HuH-7.5 (cell line): ENCODE measurements around the gene STARD10.
"Not testable (repeated sequence)": the region's sequence is repeated elsewhere in the genome, so short reads cannot be mapped to it uniquely, and the experiment has no call there.

Source experiments
- DNase-seq: peaks from one replicate; pipeline ENCODE4 v3.0.0; 2011; ENCODE audit warnings: low spot score

Gene STARD10

DNA sequence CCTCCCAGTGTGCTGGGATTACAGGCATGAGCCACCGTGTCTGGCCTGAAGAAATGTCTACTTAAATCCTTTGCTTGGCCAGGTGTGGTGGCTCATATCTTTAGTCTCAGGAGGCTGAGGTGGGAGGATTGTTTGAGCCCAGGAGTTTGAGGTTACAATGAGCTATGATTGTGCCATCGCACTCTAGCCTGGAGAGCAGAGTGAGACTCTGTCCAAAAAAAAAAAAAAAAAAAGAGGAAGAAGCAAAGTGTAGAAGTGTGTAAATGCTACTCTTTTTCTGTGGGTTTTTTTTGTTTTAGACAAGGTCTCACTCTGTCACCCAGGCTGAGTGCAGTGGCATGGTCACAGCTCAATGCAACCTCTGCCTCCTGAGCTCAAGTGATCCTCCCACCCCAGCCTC is 13.9 kb upstream of the STARD10 start:
- DNase-seq, result no peak

DNA sequence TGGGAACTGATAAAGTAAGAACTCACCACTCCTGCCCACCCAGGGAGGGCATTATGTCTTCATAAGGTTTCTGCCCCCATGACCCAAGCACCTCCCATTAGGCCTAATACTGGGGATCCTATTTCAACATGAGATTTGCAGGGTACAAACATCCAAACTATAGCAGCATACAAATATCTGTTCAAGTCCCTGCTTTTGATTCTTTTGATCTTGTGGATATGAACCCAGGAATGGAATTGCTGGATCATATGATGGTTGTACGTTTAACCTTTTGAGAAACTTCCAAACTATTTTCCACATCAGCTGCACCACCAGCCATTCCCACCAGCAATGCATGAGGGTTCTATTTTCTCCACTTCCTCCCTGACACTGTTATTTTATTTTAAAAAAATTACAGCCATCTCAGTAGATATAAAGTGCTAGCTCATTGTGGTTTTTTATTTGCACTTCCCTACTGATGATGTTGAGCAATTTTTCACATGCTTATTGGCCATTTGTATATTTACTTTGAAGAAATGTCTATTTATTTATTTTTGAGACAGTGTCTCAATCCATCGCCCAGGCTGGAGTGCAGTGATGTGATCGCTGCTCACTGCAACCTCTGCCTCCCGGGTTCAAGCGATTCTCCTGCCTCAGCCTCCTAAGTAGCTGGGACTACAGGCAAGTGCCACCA is 13.3 kb upstream of the STARD10 start:
- no peak for DNase-seq

DNA sequence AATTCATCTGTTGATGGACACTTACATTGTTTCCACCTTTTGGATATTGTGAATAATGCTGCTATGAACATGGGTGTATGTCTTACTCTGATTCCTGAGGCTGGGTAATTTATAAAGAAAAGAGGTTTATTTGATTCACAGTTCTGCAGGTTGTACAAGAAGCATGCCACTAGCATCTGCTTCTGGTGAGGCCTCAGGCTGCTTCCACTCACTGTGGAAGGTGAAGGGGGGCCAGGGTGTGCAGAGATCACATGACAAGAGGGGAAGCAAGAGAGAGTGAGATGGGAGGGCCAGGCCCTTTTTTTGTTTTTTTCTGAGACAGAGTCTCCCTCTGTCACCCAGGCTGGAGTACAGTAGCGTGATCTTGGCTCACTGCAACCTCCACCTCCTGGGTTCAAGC is 12.5 kb upstream of the STARD10 start:
- not testable (repeated sequence) for DNase-seq

- no peak for DNase-seq
These were observed 11.4 kb upstream of the STARD10 start for GRCh38 chr11:72805216-72805615.

DNA sequence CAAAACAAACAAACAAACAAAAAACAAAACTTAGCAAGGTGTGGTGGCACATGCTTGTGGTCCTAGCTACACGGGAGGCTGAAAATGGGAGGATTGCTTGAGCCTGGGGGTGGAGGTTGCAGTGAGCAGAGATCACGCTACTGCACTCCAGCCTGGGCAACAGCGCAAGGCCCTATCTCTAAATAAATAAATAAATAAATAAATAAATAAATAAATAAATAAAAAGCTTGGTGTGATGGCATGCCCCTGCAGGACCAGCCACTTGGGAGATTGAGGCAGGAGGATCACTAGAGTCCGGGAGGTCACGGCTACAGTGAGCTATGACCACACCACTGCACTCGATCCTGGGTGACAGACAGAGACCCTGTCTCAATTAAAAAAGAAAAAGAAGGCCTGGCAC is 9.0 kb upstream of the STARD10 start:
- no peak for DNase-seq

- no peak for DNase-seq
These were observed 5.6 kb upstream of the STARD10 start for GRCh38 chr11:72799441-72799840.

DNA sequence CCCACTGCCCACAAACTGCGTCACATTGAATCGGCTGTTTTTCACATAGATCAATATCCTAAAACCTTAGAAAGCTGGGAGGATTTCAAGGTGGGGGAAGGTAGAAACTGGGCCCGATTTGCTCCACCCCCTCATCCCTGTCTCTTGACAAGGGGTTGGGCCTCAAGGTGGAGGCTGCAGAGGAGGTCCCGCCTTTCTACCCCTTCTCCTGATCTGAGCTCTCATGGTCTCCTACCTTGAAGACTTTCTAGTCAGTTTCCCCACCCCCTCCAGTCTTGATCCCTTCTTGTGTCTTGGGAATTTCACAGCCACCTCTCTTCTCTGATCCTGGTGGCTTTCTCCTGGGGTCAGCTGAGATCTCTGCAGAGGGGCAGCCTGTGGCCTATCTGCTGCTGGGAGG is 4.5 kb upstream of the STARD10 start:
- no peak for DNase-seq

- no peak for DNase-seq
These were observed 797 bp downstream of the STARD10 start for GRCh38 chr11:72793076-72793424.

- no peak for DNase-seq
These were observed 1.3 kb downstream of the STARD10 start for GRCh38 chr11:72792437-72793021.

GRCh38 chr11:72791228-72791627 is 2.6 kb downstream of the STARD10 start:
- DNase-seq, result not testable (repeated sequence)

DNA sequence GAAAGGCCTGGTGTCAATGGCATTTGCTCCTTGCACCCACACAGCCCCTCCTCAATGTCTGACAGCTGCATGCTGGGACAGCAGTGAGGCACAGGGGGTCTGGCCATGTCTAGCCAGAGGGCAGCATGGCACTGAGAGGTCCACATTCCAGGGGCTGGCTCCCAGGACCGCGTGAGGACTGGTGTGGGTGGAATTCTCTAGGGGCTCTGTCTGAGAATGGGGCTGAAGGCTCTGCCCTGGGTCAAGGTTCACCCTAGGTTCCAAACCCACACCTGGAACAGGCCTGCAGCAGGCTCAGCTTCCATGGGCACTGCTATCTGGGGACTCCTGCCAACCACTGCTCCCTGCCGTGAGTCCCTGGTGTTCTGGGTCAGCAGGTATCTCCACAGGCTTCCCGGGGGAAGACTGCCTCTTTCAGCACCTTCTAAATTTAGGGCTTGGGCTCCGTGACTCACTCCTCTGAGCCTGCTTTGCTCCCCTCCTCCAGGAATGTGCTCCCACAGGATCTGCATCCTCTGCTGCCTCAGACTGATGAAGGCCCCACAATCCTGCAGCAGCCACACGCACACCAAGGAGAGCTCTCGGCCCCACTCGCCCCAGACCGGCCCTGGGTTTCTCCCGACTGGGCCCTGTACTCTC is 4.2 kb downstream of the STARD10 start:
- DNase-seq, result no peak

DNA sequence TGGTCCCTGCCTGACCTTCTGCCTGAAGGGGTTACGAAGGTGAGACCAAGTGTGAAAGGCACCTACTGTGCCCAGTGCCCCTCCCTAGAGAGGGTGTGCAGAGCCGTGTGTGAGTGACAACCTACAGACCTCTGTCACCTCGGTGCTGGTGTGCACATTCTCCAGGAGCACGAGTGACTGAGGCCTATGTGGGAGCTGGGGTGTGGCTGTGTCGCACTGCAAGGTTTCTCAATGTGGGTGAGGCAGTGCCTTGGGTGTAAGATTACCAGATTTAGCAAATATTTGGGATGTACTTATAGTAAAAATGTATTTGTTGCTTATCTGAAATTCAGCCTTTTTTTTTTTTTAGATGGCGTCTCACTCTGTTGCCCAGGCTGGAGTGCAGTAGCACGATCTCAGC is 5.6 kb downstream of the STARD10 start:
- no peak for DNase-seq

DNA sequence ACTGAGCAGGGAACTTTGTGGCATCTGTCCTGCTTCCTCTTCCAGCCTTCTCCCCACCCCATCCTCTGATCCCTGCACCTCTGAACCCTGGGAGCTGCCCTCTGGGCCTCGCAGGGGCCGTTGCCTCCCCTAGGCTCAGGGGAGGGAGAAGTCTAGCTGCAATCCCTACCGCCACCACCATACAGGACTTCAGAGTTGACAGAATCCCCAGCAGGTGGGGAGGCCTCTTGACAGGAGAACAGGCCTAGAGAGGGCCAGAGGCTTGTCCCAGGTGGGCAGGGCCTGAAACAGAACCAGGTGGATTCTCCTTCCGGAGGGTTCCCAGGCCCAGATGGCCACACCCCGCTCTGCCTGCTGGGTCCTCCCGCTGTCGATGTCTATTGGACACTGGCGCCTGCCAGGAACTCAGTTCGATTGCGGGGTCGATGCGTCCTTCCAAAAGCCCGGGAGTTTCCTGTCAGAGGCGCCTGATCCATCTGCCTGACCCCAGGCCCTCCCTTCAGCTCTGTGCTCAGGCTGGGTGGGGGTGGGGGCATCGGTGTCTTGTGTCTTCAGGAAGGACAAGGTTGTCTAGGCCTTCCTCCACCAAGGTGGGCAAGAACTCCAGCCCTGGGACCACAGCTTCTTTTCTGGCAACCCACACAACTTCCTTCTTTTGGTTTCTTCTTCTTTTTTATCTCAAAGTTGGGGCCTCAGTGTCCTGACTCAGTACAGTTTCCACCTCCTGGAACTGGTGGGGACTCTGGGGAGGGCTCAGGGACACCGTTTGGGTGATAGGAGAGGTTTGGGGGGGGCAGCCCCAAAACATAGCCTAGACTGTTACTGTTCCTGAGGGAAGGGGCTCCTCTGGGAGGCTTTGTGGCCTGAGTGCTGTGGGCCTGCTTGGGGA is 6.4 kb downstream of the STARD10 start:
- peak; percentile 67 for DNase-seq

DNA sequence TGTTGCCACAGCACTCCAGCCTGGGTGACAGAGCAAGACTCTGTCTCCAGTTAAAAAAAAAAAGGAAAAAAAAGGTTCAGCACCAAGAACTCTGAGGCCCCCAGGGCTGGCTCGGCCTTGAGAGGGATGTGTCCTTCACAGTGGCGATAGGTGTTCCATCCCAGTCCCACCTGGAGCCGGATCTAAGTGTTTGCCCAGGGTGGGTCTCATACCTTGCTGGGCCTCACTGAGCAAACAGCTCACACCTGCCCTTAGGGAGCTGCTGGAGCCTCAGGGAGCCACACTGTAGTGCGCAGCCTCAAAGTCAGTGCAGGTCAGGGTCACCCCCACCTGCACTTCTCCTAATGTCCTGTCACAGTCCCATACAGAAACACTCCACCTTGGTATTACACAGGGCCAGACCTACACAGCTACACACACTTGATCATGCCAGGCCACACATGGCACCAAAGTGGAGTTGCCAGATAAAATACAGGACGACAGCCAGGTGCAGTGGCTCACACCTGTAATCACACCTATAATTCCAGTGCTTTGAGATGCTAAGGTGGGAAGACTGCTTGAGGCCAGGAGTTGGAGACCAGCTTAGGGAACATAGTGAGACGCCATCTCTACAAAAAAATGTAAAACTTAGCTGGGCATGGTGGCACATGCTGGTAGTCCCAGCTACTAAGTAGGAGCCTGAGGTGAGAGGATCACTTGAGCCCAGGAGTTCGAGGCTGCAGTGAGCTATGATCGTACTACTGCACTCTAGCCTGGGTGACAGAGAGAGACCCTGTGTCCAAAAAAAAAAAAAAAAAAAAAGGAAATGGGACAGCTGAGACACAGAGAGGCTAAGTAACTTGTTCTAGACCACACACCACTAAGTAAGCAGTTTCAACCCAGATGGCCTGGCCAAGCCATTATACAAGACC is 7.3 kb downstream of the STARD10 start:
- peak; percentile 60 for DNase-seq

GRCh38 chr11:72784662-72785061 is 9.2 kb downstream of the STARD10 start:
- DNase-seq, result no peak

DNA sequence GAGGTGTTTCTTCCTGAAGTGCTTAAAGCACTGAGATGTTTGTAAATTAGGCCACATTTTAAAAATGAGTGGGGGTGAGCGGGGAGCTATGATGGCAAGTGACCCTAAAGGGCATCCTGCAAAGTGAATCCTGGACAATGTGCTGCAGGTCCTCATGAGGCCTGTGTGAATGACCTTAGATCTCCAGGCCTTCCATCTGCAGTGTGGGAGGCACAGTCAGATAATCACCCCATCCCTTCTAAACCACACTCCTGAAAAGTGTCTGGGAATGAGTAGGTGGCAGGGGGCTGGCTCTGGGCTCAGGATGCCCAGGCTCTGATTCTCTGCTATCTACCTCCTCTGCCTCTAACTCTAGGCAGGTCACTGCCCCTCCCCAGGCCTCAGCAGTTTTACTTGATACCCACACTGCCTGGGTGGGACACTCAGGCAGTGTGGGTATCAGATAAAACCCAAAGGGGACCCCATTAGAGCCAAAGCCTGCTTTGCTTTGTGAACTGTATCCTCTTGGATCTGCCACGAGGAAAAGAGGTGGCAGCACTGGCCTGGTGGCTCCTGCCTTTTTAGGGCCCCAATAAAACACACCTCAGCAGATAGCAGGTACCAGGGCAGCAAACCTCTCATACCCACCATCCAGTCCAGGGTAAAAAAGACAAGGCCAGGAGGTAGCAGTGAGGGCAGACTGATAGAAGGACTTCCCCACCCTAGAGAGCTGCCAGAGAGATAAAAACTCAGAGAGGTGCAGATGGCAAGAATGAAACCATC is 10.5 kb downstream of the STARD10 start:
- DNase-seq, result no peak

DNA sequence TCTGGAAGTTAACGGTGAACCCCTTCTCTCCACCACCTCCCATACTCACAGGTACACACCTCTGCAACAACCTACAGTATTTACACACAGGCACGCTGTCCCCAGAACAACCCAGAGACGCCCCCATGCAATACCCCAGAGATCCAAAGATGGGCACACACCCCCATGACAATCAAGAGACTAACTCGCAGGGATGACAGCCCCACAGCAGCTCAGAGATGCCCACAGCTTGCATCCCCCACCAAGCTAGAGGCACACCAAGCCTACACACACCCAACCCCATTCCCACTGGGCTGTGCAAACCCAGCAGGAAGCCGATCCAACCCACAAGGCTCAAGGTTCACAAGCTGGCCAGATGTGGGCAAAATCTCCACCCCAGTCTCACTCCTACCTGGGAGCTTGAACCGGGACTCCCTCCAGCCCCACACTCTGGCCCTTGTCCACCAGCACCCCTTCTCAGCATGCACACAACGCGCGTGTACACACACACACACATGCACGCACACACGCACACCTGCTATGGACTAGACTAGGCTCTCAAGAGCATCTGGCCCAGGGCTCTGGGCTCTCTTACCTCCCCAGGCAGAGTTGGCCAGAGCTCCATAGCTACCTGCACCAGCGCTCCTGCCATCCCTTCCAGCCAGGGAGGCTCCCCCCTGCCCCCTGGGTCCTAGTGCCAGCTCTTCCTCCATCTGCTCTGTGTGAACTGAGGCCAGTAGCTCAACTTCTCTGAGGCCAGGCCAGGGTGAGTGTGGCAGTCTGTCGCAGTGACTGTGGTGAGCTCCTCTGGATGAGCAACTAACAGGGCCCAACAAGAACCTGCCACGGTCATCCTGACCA is 11.5 kb downstream of the STARD10 start:
- peak; percentile 56 for DNase-seq

DNA sequence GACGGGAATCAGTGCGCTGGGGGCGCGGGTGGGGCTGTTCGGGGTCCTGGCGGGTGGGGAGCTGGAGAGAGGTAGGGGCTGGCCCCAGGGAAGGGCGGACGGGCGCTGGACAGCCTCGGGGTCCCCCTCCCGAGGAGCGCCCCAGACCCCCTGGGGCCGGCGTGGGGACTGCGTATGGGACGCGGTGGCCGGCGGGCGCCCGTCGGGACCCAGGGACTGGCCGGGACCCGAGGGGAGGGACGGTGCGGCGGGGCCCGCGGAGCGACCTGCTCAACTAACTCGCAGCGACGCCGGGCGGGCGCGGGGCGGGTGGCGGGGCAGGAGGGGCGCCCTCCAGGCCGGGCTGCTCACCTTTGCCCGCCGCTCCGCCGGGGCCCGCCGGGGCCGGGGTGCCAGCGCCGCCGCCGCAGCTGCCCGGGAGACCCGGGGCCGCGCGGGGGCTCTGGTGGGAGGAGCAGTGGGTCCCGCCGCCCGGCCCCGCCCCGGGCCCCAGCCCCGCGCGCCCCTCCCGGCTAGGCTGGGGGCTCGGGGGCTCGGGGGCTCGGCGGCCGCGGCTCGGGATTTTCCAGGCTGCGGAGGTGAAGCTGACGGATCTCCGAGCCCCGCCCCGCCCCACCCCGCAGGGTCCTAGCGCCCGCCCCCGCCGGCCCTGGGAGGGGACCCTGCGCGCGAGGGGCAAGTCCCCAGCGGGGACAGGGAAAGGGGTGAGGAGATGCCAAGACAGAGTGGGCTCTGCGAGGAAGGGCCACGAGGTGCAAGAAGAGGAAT is 12.3 kb downstream of the STARD10 start:
- peak; percentile 77 for DNase-seq

DNA sequence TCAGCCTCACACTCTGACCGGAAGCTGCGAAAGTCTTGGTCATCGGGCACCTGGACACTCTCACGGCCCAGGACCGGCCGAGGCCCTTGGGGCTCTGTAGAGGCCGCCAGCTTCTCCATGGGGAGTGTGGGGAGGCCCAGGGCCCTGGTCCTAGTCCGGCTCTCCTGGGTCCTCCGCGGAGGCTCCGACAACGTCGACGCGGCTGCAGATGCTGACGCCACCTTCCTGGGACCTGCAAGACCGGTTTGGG is 12.9 kb downstream of the STARD10 start:
- DNase-seq, result no peak
